ENCODE measurements around the gene TSKU.

TSKU gene

DNA sequence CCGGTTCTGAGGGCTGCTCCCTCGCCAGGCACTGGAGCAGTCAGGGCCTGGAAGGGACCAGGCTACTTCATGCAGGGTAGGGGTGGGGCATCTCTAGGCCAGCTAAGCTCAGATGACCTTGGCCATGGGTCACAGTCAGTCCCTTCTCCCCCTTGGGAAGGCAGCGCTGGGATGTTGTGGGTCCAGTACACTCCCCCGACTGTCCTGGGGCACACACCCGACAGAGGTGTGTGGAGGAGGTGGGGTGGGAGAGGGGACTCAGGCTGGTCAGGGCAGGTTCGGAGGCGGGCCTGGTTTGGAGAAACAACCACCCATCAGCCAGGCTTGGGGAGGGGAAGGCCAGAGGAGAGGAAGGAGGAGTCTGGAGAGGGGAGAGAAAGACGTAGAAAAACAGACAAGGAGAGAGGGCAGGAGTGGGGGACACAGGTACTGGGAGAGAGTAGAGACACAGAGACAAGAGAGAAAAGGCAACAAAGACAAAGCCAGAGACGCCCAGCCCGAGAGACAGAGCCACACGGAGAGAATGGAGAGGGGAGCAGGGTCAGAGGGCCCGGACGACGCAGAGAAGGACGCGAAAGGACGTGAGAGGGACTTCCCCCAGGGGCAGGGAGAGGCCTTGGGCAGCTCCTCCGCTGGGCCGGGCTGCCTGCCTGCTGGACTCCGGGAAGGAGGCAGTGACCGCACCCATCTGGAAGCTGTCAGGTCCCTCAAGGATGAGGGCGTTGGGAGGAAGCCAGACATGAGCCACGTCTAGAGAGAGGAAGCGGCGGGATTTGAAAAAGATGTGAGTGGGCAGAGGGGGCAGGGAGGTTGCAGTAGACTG is 30.6 kb upstream of the TSKU start:
- DNase-seq (ENCODE audit: low spot score): no peak

DNA sequence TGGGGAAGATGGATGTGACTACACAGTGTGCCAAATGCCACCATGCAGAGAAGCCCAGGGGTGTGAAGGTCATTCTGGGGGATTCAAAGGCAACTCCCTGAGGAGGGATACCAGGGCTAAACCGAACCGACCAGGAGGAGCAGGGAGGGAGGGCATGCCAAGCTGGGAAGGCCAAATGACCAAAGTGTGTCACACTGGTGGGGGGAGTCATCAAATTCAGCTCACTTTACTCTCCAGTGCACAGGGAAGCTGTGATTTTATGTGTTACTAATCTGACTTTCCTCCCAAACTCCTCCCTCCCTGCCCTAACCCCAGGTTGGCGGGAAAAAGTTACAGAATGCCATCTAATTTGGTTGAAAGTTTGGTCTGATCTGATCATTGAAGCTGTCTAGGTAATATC is 29.7 kb upstream of the TSKU start:
- no peak for DNase-seq (ENCODE audit: low spot score)

DNA sequence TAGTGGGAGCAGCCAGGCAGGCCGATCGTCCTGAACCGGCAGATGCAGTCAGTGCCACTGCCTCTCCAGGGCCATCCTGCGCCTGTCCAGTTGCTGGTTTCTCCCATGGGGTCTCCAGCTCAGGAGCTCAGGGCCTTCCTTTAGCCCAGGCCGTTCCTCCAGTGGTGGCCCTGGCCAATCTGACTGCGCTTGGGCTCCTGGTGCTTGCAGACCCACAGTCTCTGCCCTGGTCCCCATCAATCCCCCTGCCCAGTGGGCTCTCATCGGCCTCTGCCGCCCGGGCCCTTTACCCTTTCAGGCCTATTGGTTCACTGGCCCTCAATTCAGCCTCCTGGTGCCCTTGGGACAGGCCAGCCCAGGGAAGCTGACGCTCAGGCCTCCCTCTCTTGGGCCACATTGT is 29.2 kb upstream of the TSKU start:
- DNase-seq (ENCODE audit: low spot score): no peak

DNA sequence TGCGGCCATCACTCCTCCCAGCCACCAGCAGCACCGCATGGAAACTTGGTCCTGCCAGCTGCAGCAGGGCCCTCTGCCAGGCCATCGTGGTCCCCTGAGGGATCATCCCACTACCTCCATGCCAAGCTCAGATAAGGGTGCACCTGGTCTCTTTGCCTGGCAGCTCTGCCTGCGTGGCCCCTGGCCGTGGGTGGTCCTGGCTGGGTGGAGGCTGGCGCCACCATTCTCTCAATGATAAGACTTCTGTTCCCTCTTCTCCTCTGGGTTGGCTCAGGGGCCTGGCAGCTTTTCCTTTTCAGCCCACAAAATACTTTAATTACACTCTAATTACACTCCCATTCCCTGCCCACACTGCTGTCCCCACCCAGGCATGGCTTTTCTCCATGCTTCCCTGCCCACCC is 26.8 kb upstream of the TSKU start:
- no peak for DNase-seq (ENCODE audit: low spot score)

DNA sequence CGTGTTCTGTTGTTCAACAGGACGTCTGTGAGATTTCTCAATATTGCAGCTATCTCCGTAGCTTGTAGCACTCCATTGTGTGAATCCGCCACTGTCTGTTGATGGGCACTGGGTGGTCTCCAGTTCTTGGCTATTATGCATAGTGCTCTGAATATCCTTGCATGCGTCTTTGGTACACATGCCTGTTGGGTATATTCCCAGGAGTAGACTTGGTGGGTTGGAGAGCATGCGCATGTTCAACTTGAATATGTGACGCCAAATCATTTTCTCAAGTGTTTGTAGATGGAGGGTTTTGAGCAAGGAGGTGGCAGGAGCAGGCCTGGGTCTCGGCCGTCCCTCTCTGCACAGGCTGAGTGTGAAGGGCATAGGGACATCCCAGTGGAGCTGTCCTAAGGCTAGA is 24.8 kb upstream of the TSKU start:
- DNase-seq (ENCODE audit: low spot score): no peak

DNA sequence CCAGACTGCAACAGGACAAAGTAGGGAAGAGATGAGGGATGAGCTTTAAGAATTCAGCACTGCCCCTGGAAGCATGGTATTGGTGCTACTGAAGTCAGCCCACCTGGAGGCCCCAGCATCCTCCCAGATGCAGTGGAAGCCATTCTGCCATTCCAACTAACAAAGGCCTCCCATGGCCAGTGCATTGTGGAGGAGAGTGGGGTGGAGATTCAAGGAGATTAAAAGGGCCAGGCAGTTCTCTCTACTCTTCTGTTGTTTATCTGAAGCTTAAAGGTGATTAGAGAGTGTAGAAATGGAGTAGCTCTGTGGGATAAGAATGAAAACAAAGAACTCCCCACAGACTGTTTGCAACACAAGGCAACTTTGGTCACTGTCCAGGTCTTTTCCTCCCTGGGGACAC is 24.1 kb upstream of the TSKU start:
- no peak for DNase-seq (ENCODE audit: low spot score)

DNA sequence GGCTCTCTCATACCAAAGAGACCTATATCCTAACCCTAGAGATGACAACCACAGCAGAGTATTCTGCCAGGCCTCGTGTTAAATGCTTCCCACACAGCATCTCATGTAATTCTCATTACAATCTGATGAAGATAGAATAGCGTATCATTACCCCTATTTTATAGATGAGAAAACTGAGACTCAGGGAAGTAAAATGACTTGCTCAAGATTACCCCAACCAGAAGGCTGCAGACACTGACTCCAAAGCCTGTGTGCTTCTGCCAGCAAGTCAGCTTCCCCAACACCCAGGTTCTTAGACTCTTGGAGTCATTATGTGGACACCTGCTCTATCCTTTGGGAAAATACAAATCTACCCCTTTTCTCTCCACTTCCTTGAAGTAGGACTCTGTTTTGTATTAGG is 23.6 kb upstream of the TSKU start:
- no peak for DNase-seq (ENCODE audit: low spot score)

DNA sequence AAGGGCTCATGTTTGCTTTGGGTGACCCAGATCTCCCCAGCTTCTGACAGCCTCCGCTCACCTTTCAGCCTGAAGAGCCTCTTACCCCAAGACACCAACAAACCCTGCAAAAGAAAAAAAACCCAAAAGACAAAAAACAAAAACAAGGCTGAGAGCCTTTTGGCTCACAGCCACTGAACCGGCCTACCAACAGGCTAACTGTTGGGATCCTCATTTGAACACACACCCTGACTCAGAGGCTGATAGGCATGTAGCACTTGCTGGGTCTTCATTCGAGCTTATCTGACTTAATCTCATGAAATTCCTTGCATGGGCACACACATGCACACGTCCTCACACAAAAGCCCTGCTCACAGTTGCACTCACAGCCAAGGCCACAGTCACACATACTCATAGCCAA is 22.9 kb upstream of the TSKU start:
- DNase-seq (ENCODE audit: low spot score): no peak

DNA sequence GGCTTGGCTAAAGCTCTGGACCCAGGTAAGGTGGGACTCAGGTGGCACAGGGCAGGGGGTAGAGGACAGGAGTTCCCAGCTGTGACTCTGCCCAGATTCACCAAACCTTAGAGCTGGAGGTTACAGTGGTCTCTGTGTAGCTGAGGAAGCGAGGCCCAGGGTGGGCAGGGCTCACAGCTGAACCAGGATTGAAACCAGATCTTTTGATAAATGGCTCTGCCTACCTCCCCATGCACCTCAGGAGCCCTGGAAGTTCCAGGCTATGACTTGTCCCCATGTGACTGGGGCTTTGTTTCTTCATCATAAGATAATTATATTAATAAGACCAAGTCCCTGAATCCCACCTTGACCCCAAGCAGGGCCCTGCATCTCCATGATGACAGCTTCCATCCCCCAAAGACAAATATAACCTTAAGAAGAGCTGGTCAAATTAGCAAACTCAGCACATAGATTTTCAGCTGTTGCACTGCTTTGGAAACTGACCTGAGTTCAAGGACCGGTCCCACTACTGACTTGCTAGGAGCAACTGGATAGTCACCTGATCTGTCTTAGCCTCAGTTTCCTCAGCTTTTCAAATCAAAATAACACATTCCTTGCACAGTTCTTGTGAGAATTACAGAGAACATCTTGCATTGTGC is 21.3 kb upstream of the TSKU start:
- DNase-seq (ENCODE audit: low spot score): no peak

DNA sequence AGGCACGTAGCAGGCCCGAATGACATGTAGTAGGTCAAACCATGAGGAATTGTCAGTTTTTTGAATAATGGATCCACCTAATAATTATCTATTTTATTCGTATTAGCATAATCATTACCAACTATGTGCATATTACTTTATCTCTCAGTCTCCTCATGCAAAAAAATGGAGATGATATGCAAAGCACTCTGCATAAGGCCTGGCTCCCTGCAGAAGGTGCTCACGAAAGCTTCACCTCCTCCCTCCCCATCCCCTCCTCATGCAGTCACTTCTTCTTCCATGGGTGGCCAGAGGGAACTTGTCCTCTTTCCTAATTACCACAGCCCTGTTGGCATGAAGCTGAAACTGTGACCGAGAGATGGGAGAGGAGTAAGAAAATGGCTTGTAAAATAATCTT is 20.8 kb upstream of the TSKU start:
- DNase-seq (ENCODE audit: low spot score): no peak

DNA sequence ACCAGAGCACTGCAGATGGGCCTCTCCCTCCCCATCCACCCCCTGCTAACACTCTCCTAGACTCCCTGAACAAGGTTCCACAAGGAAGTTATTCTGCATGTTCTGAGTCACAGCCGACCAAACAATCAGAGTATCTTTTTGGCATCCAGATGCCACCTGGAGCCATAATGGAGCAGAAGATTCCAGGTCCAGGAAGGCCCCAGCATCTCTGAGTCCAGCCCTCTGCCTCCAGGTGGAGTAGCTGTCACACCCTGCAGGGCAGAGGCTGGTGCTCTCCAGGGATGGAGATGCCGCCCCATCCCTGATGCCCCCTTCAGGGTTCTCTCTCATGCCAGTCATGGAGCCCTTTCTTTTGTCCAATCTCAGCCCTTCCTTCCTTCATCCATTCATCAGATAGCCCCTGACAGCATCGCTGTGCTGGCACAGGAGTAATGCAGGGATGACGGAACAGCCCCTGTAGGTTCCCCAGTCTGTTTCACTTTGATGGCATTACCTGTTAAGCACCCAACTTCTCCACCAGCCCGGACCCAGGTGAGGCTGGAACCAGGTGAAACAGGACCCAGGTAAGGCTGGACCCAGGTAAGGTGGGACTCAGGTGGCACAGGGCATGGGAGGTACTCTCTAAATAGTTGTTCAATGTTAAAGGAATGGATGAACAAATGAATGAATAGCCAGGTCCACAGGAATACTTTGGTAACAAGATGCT is 20.1 kb upstream of the TSKU start:
- no peak for DNase-seq (ENCODE audit: low spot score)

DNA sequence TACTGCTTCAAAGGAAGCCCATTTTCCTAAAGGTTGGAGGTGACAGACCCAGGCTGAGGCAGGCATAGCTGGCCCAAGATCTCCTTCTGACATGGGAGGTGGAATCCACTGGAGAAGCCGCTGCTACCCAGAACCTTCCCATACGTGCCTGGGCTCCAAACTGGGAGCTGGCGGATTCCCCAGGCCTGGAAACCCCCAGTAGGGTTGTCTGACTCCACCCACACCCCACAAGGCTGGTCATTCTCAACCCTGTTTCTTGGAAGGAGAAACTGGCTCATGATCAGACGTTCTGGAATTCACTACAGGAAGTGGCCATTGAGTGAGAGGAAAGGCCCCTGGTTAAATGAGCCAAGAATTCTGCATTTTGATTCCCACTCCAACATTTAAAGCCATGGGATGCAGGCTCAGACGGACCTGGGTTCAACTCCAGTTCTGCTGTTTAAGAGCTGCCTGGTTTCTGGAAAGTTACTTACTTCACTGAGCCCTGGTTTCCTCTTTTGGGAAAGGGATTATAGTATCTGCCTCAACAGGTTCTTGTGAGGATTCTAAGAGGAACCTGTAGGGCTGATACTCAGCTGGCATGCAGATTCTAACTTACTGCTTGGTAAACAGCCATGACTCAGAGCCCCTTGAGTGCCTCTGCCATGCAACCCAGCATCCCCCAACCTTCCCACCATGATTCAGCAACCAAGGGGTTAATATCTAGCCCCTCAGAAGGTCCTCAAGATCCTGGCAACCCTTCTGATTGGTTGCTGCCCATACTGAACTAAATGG is 19.4 kb upstream of the TSKU start:
- DNase-seq (ENCODE audit: low spot score): no peak

DNA sequence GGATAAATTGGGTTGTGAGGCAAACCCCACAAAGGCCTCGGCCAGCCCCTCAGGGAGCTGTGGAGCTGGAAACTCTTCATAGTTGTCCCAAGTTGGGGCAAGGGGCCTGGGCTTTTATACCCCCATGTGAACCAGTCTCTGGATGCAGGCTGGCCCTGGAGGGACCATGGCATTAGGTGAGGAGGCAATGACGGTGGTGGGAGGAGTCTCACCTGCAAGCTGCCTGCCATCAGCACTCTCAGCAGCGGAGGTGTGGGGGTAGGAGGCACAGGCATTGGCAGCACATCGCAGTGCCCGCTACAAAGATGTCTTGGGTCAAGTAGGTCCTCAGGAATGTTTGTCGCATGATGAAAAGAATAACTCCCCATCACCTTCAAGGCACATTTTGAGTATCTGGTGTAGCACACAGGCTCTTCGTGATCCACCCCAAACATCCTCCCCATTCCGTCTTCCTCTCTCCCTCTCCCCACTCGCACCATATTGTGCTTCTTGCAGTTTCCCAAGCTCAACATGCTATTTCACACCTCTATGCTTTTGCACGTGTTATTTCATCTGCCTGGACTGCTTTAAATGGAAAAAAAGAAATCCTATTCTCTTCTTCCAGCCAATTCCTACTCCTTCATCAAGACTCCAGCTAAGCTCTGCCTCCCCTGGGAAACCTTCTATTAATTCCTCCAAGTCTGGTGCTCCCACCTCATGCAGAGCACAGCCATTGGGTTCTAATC is 18.1 kb upstream of the TSKU start:
- no peak for DNase-seq (ENCODE audit: low spot score)

DNA sequence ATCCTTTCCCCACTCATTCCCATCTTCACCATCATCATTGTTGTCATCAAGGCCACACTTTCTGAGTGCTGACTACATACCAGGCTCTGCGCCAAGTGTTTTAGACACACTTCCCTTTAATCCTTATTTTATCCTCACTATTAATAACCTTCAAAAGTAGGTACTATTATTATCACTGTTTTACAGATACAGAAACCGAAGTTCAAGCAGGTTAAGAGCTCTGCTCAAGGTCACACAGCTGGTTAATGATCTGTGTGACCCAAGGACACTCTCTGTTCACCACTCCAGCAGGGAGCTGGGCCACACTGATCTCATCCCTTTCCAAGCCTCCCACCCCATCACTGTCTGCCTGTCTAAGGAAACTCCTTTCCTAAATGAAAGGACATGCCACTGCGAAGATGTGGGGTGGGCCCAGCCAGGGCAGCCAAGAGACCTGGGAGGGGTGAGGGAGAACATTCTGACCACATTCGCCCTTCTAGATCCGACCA is 17.2 kb upstream of the TSKU start:
- DNase-seq (ENCODE audit: low spot score): no peak

DNA sequence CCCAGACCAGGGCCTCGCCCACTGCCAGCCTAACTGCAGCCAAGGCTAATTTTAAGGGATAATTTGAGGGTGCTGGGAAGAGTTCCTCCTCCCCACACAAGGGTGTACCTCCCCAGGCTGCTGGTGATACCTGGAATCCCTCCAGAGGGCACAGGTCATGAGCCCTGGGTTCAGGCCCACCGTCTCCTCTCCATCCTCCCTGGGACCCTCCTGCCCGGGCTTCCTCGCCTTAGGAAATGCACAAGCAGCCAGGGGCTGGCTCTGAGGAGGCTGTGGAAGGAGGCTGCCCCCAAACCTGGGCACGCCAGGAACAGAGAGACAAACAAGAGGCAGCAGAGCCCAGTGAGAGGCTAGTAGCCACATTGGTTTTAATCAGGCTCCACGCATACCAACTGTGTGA is 16.6 kb upstream of the TSKU start:
- DNase-seq (ENCODE audit: low spot score): no peak

DNA sequence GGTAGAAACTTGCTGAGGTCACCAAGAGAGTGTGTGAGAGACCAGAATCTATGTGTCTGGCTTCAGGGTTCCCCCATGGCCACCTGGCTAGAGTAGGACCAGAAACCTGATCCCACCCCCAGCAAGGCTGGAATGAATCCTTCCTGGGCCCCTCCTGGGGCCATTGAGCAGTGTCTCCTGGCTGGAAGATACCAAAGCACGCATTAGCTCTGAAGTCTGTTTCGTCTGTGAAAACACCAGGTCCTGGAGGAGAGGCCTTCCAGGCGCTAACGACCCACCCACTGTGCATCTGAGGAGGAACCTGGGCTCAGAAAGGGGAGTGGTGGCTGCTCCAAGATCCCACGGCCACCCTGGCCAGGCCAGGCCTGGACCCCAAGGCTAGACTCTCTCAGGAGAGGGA is 15.5 kb upstream of the TSKU start:
- DNase-seq (ENCODE audit: low spot score): no peak

DNA sequence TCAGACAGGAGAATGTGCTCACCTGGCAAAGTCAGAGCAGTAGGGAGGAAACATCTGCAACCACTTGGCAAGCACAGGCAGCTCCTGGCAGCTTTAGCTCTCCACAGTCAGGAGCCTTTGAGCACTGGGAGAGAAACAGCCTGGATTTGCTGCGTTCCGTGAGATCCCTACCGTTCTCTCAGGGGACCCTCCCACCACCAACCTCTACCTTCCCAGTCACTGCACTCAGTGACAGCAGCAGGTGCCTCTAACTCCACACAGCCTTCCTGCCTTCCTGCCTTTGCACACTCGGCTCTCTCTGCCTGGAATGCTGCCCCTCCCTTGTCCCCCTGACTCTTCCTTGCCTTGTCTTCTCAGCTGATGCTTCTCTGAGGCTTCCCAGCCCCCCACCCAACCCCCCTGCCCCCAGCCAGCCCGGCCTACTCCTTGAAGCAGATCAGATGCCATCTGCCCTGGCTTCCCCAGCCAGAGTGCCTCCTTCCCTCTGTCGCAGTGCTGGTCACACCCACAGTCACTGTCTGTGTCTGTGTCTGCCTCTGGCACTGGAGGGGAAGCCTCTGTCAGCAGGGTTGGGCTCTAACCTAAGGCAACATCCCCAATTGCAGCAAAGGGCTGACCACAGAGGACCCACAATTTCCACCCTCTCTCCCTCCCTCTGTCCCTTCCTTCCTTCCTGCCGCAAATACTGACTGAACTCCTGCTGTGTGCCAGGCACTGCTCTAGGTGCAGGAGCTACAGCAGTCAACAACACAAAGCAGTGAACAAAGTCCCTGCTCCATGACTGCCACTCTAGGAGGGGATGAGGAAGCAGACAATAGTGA is 14.9 kb upstream of the TSKU start:
- no peak for DNase-seq (ENCODE audit: low spot score)

DNA sequence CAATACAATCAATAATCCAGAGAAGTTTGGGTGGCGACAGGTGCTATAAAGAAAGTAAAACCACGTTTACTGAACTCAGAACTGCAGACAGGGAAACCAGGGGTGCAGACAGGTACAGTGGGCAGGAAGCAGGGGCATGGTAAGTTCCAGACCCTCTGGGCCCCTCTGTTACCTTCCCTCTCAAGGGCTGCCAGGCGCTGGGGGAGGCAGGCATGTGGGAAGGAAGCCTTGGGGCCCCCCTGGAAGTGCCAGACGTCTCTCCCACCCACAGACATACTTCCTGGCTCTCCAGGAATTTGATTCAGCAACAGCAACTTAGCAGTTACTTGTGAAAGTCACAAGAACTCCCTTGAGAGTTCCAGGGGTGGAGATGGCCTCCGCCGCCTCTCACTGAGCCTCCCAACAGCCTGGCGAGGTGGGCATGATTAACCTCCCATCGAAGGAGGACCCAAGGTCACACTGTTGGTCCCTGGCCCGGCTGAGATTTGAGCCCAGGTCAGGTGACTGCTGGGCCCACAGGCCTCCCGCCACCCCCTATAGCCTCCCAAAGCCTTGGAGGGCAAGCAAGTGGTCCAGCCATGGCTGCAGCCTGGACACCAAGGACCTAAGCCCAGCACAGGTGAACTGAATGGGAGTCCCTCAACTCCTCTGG is 14.1 kb upstream of the TSKU start:
- DNase-seq (ENCODE audit: low spot score): no peak

DNA sequence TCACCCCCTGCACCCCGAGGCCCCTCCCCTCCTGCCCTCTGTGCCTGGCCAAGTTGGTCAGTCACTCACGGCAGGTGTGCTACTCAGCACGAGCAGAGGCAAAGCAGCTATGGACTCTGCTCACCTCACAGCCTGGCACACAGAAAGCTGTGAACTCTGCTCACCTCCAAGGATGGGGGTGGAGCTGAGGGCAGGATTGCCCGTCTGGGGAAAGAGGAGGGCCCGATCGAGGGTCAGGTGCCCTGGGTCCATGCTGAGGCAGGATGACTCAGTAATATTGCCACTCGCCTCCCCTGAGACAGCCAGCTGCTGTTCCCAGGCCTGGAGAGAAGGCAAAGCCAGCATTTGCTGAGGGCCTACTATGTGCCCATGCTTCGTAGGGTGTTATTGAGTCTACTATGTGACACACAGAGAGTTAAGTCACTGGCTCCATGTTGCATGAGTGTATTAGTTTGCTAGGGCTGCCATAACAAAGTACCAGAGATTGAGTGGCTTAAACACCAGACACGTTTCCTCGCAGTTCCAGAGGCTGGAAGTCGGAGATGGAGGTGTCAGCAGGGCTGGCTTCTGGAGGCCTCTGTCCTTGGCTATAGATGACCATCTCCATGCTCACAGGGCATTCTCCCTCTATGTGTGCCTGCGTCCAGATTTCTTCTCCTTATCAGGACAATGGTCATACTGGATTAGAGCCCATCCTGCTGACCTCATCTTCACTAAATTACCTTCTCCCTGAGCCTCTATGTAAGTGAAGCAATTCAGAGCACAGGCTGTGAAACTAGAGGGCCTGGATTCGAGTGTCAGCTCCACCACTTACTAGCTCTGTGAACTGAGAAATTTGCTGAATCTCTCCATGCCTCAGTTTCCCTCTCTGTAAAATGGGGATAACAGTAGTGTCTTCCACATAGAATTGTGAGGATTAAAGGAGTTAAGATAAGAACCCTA is 13.2 kb upstream of the TSKU start:
- no peak for DNase-seq (ENCODE audit: low spot score)
